Neural progenitor cell (in vitro differentiated cells): ENCODE results near the gene WDR31.

Experiments used
- EZH2 ChIP-seq: fragments of 200-600 bp; sonication (generic); IDR thresholded peaks from 2 replicates; pipeline ENCODE4 v1.6.1; 2017; ENCODE audit warnings: antibody characterized with exemption, mild to moderate bottlenecking, moderate library complexity
- TF ChIP-seq, protein P1 (sequence below): fragments of 200-600 bp; sonication (generic); IDR thresholded peaks from 2 replicates; pipeline ENCODE4 v1.5.1; 2017; ENCODE audit warnings: antibody characterized with exemption, mild to moderate bottlenecking

GRCh38 chr9:113352006-113352405 is 11.9 kb upstream of the WDR31 start:
- TF ChIP-seq, protein P1, sequence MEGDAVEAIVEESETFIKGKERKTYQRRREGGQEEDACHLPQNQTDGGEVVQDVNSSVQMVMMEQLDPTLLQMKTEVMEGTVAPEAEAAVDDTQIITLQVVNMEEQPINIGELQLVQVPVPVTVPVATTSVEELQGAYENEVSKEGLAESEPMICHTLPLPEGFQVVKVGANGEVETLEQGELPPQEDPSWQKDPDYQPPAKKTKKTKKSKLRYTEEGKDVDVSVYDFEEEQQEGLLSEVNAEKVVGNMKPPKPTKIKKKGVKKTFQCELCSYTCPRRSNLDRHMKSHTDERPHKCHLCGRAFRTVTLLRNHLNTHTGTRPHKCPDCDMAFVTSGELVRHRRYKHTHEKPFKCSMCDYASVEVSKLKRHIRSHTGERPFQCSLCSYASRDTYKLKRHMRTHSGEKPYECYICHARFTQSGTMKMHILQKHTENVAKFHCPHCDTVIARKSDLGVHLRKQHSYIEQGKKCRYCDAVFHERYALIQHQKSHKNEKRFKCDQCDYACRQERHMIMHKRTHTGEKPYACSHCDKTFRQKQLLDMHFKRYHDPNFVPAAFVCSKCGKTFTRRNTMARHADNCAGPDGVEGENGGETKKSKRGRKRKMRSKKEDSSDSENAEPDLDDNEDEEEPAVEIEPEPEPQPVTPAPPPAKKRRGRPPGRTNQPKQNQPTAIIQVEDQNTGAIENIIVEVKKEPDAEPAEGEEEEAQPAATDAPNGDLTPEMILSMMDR = no peak
- no peak for TF ChIP-seq EZH2
